MM.1S (cell line): ENCODE results near the gene LIN37.

ENCODE experiments used
- EZH2 ChIP-seq: fragments of 300-600 bp; sonication (generic); optimal IDR thresholded peaks from 2 replicates; pipeline ENCODE3; 2017; ENCODE audit warnings: low read depth, mild to moderate bottlenecking, antibody characterized with exemption, low read length, mixed read lengths
- EZH2phosphoT487 ChIP-seq: fragments of 300-600 bp; sonication (generic); IDR thresholded peaks from 2 replicates; pipeline ENCODE4 v1.6.1; 2018; ENCODE audit warnings: antibody characterized with exemption, low read length
- TF ChIP-seq, protein P1 (sequence below): fragments of 300-600 bp; sonication (generic); IDR thresholded peaks from 2 replicates; pipeline ENCODE4 v1.5.1; 2016; ENCODE audit warnings: antibody characterized with exemption, low read length, mixed read lengths

DNA sequence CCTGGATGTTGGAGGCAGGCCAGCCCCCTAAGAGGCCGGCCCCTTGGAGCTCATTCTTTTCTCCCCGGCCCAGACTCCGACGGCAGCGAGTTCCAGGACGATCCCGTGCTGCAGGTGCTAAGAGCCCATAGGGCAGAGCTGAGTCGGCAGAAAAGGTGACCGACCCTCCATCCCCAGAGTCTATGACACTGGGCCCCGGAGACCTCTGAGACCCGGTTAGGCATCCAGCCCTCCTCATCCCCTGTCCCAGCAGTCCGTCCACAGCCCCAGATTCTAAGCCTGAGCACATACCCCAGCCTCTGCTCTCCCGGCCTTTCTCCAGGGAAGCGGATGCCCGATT, 19.7 kb downstream of the LIN37 start:
- TF ChIP-seq EZH2 (no peak), EZH2phosphoT487 (no peak)
- TF ChIP-seq, protein P1, sequence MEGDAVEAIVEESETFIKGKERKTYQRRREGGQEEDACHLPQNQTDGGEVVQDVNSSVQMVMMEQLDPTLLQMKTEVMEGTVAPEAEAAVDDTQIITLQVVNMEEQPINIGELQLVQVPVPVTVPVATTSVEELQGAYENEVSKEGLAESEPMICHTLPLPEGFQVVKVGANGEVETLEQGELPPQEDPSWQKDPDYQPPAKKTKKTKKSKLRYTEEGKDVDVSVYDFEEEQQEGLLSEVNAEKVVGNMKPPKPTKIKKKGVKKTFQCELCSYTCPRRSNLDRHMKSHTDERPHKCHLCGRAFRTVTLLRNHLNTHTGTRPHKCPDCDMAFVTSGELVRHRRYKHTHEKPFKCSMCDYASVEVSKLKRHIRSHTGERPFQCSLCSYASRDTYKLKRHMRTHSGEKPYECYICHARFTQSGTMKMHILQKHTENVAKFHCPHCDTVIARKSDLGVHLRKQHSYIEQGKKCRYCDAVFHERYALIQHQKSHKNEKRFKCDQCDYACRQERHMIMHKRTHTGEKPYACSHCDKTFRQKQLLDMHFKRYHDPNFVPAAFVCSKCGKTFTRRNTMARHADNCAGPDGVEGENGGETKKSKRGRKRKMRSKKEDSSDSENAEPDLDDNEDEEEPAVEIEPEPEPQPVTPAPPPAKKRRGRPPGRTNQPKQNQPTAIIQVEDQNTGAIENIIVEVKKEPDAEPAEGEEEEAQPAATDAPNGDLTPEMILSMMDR, result no peak
